Choroid plexus epithelial cell (primary cell): Measurements from ENCODE around the gene EEF1AKMT3.

Source experiments
- DNase-seq: peaks from one replicate; pipeline ENCODE4 v3.0.0-alpha.2; 2010; ENCODE audit warnings: low read depth
- H3K4me3 ChIP-seq: 2 replicates; pipeline ENCODE4 v1.5.1; 2011; ENCODE audit warnings: low read depth, mild to moderate bottlenecking, control low read depth, low read length, moderate library complexity
- CTCF ChIP-seq: conservative IDR thresholded peaks from 2 replicates; pipeline ENCODE4 v1.5.1; 2011; ENCODE audit warnings: low read depth, mild to moderate bottlenecking, control low read depth, inconsistent platforms, low read length, moderate library complexity

The EEF1AKMT3 gene

GRCh38 chr12:57725851-57726150, 46.6 kb upstream of the EEF1AKMT3 start:
- TF ChIP-seq CTCF, result no peak
- peak overlapping the region; percentile 80 for H3K4me3 ChIP-seq

GRCh38 chr12:57726151-57726883, 46.1 kb upstream of the EEF1AKMT3 start:
- peak; percentile 82 for TF ChIP-seq CTCF
- peak; percentile 82 for DNase-seq
- H3K4me3 ChIP-seq, result peak overlapping the region; percentile 80

More at GRCh38 chr12:57725851-57726150, 46.6 kb upstream of the EEF1AKMT3 start:
- DNase-seq, result no peak

- DNase-seq, result peak; percentile 46
- H3K4me3 ChIP-seq, result peak overlapping the region; percentile 80
- TF ChIP-seq CTCF, result peak; percentile 52
Observed at GRCh38 chr12:57726884-57727757, 45.3 kb upstream of the EEF1AKMT3 start.

- no peak overlapping the region for H3K4me3 ChIP-seq
- TF ChIP-seq CTCF, result no peak
- no peak for DNase-seq
Observed at GRCh38 chr12:57727758-57728395, 44.5 kb upstream of the EEF1AKMT3 start.

GRCh38 chr12:57729321-57729844, 43.0 kb upstream of the EEF1AKMT3 start:
- no peak for TF ChIP-seq CTCF
- H3K4me3 ChIP-seq, result no peak overlapping the region
- DNase-seq, result no peak

GRCh38 chr12:57730336-57731067, 41.9 kb upstream of the EEF1AKMT3 start:
- H3K4me3 ChIP-seq, result no peak overlapping the region
- TF ChIP-seq CTCF, result no peak

More at GRCh38 chr12:57730336-57731067, 41.9 kb upstream of the EEF1AKMT3 start:
- DNase-seq, result no peak
